Measurements from ENCODE around the gene TRMT1L. TPM values are rescaled to one million over a fixed set of nuclear protein-coding genes. Genes with fewer than 3 reads are reported as not detected.

TRMT1L gene
- total RNA-seq, 2 donors from 2014 or later, result 5.4 to 18.7 TPM

DNA sequence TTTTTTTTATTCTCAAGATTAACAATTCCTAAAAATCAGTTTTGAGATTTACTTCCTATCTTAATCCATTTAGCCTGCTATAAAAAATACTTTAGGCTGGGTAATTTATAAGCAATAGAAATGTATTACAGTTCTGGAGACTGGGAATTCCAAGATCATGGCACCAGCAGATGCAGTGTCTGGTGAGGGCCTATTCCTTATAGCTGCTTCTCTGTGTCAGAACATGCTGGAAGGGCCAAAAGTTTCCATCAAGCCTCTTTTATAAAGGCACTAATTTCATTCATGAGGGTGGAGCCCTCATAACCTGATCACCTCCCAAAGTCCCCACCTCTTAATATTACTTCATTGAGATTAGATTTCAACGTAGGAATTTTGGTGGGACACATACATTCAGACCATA lies 69.7 kb downstream of the TRMT1L start:
- H3K4me3 ChIP-seq, result no peak overlapping the region
- TF ChIP-seq, protein P1, sequence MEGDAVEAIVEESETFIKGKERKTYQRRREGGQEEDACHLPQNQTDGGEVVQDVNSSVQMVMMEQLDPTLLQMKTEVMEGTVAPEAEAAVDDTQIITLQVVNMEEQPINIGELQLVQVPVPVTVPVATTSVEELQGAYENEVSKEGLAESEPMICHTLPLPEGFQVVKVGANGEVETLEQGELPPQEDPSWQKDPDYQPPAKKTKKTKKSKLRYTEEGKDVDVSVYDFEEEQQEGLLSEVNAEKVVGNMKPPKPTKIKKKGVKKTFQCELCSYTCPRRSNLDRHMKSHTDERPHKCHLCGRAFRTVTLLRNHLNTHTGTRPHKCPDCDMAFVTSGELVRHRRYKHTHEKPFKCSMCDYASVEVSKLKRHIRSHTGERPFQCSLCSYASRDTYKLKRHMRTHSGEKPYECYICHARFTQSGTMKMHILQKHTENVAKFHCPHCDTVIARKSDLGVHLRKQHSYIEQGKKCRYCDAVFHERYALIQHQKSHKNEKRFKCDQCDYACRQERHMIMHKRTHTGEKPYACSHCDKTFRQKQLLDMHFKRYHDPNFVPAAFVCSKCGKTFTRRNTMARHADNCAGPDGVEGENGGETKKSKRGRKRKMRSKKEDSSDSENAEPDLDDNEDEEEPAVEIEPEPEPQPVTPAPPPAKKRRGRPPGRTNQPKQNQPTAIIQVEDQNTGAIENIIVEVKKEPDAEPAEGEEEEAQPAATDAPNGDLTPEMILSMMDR (IDR thresholded peaks at IDR 0.05), result no peak
- H3K4me1 ChIP-seq (ENCODE audit: control insufficient read depth in 1 of 2, low read depth in 2 of 2), result no peaks in the 10 kb centered on the region
- peaks cover 13% of the 10 kb centered on the region for H3K36me3 ChIP-seq
- H3K9me3 ChIP-seq, result no peaks in the 10 kb centered on the region
- H3K27me3 ChIP-seq (replicated peaks; ENCODE audit: insufficient read depth), result no peaks in the 10 kb centered on the region
- no peak for ATAC-seq (ENCODE audit: insufficient number of reproducible peaks, low FRiP score, low read depth)
- DNase-seq (ENCODE audit: low spot score), result no peak
- H3K27ac ChIP-seq, result no peak overlapping the region

DNA sequence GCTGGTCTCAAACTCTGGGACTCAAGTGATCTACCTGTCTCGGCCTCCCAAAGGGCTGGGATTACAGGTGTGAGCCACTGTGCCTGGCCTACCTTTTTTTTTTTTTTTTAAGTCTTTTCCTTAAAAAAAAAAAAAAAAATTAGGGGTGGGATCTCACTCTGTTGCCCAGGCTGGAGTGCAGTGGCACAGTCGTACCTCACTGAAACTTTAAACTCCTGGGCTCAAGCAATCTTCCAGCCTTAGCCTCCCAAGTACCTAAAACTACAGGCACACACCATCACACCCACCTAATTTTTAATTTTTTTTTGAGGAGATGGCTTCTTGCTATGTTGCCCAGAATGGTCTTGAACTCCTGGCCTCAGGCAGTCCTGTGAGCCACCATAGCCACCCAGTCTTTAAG lies 72.9 kb downstream of the TRMT1L start:
- peaks cover 13% of the 10 kb centered on the region for H3K36me3 ChIP-seq
- no peak overlapping the region for H3K4me3 ChIP-seq
- no peak for DNase-seq (ENCODE audit: low spot score)
- H3K9me3 ChIP-seq, result no peaks in the 10 kb centered on the region
- H3K27ac ChIP-seq, result no peak overlapping the region
- ATAC-seq (ENCODE audit: insufficient number of reproducible peaks, low FRiP score, low read depth), result no peak
- no peaks in the 10 kb centered on the region for H3K4me1 ChIP-seq (ENCODE audit: control insufficient read depth in 1 of 2, low read depth in 2 of 2)
- TF ChIP-seq, protein P1 (IDR thresholded peaks at IDR 0.05), result no peak
- no peaks in the 10 kb centered on the region for H3K27me3 ChIP-seq (replicated peaks; ENCODE audit: insufficient read depth)

GRCh38 chr1:185080422-185080821 lies 76.3 kb downstream of the TRMT1L start:
- no peaks in the 10 kb centered on the region for H3K27me3 ChIP-seq (replicated peaks; ENCODE audit: insufficient read depth)
- no peaks in the 10 kb centered on the region for H3K4me1 ChIP-seq (ENCODE audit: control insufficient read depth in 1 of 2, low read depth in 2 of 2)
- no peak overlapping the region for H3K4me3 ChIP-seq
- TF ChIP-seq, protein P1 (IDR thresholded peaks at IDR 0.05), result no peak
- ATAC-seq (ENCODE audit: insufficient number of reproducible peaks, low FRiP score, low read depth) (no peak), DNase-seq (ENCODE audit: low spot score) (no peak)
- H3K9me3 ChIP-seq, result no peaks in the 10 kb centered on the region
- no peak overlapping the region for H3K27ac ChIP-seq
- H3K36me3 ChIP-seq, result no peaks in the 10 kb centered on the region

- Histone ChIP-seq H3K27ac (no peak overlapping the region), H3K27me3 (replicated peaks; ENCODE audit: insufficient read depth) (no peaks in the 10 kb centered on the region), H3K4me3 (no peak overlapping the region), H3K9me3 (no peaks in the 10 kb centered on the region), H3K36me3 (no peaks in the 10 kb centered on the region), H3K4me1 (ENCODE audit: control insufficient read depth in 1 of 2, low read depth in 2 of 2) (no peaks in the 10 kb centered on the region)
- ATAC-seq (ENCODE audit: insufficient number of reproducible peaks, low FRiP score, low read depth) (no peak), DNase-seq (ENCODE audit: low spot score) (no peak)
- TF ChIP-seq, protein P1 (IDR thresholded peaks at IDR 0.05), result no peak
Measured at GRCh38 chr1:185077374-185077773, 79.4 kb downstream of the TRMT1L start.

- no peak overlapping the region for H3K4me3 ChIP-seq
- TF ChIP-seq, protein P1 (IDR thresholded peaks at IDR 0.05), result no peak
- no peak for DNase-seq (ENCODE audit: low spot score)
- H3K27me3 ChIP-seq (replicated peaks; ENCODE audit: insufficient read depth), result no peaks in the 10 kb centered on the region
- no peak for ATAC-seq (ENCODE audit: insufficient number of reproducible peaks, low FRiP score, low read depth)
- no peaks in the 10 kb centered on the region for H3K9me3 ChIP-seq
- H3K27ac ChIP-seq, result no peak overlapping the region
- H3K36me3 ChIP-seq, result no peaks in the 10 kb centered on the region
- no peaks in the 10 kb centered on the region for H3K4me1 ChIP-seq (ENCODE audit: control insufficient read depth in 1 of 2, low read depth in 2 of 2)
Measured at GRCh38 chr1:185075476-185075875, 81.3 kb downstream of the TRMT1L start.

All from thoracic aorta (tissue), 2 donors.